ENCODE measurements around the gene CEPT1. TPM values are rescaled to one million over a fixed set of nuclear protein-coding genes. Genes with fewer than 3 reads are reported as not detected.

Gene CEPT1
- polyA plus RNA-seq, 1 of the 3 experiments (the other 2 are of a cell fraction), result 11.6 TPM

GRCh38 chr1:111145542-111145941, 5.5 kb downstream of the CEPT1 start:
- TF ChIP-seq SMC3 (IDR thresholded peaks at IDR 0.05; ENCODE audit: low read depth, low read length), result no peak
- no peak for TF ChIP-seq FOSL2 (IDR thresholded peaks at IDR 0.05; ENCODE audit: borderline replicate concordance, low read depth)
- no peak for TF ChIP-seq TCF12 (IDR thresholded peaks at IDR 0.05)
- TF ChIP-seq POLR2AphosphoS5 (IDR thresholded peaks at IDR 0.05; ENCODE audit: low read depth, low read length), result no peak
- TF ChIP-seq MXI1 (IDR thresholded peaks at IDR 0.05; ENCODE audit: low read depth, low read length), result no peak
- no peak for TF ChIP-seq TAF1 (IDR thresholded peaks at IDR 0.05; ENCODE audit: borderline replicate concordance, low read depth, low read length)
- TF ChIP-seq CHD2 (IDR thresholded peaks at IDR 0.05; ENCODE audit: low read length, partially characterized antibody), result no peak
- TF ChIP-seq TEAD4 (IDR thresholded peaks at IDR 0.05; ENCODE audit: borderline replicate concordance, insufficient read depth), result no peak
- no peak for TF ChIP-seq GATA2 (CRISPR knock-in tag; IDR thresholded peaks at IDR 0.05)
- TF ChIP-seq IRF3 (IDR thresholded peaks at IDR 0.05; ENCODE audit: low read depth, low read length), result no peak
- TF ChIP-seq GABPA (IDR thresholded peaks at IDR 0.05; ENCODE audit: low read depth), result no peak
- no peak for TF ChIP-seq ZBTB33 (IDR thresholded peaks at IDR 0.05; ENCODE audit: borderline replicate concordance, low read depth)
- TF ChIP-seq MEF2A (IDR thresholded peaks at IDR 0.05; ENCODE audit: borderline replicate concordance, low read depth), result no peak
- TF ChIP-seq CTCF (IDR thresholded peaks at IDR 0.05), result no peak
- TF ChIP-seq PBX3 (IDR thresholded peaks at IDR 0.05), result no peak
- TF ChIP-seq ELF1 (IDR thresholded peaks at IDR 0.05), result no peak
- TF ChIP-seq MAX (IDR thresholded peaks at IDR 0.05; ENCODE audit: low read depth), result no peak
- TF ChIP-seq RAD21 (IDR thresholded peaks at IDR 0.05; ENCODE audit: low read length), result no peak
- TF ChIP-seq USF1 (IDR thresholded peaks at IDR 0.05; ENCODE audit: borderline replicate concordance, low read depth), result no peak

More at GRCh38 chr1:111145542-111145941, 5.5 kb downstream of the CEPT1 start:
- Histone ChIP-seq H3K36me3 (replicated peaks in 1 of 2; ENCODE audit: control insufficient read depth in 1 of 2, insufficient read depth in 2 of 2, low read length in 1 of 2) (peaks cover 31 to 34% of the 10 kb centered on the region in 2 experiments), H3F3A (replicated peaks; ENCODE audit: insufficient read depth) (no peaks in the 10 kb centered on the region), H3K9me3 (no peaks in the 10 kb centered on the region), H3K9ac (no peak overlapping the region), H3K79me2 (ENCODE audit: insufficient read depth) (peaks cover 93% of the 10 kb centered on the region), H3K9me2 (no peaks in the 10 kb centered on the region), H3K27me3 (ENCODE audit: insufficient read depth) (no peaks in the 10 kb centered on the region), H3K4me2 (no peak overlapping the region), H4K20me1 (ENCODE audit: insufficient read depth) (peaks cover 5% of the 10 kb centered on the region; the same call in 1 of the 2 replicates), H3K27ac (ENCODE audit: low read depth in 2 of 2, low read length in 1 of 2) (no peak overlapping the region), H3K4me1 (ENCODE audit: control insufficient read depth in 1 of 2, insufficient read depth in 2 of 2, low read depth in 1 of 2, low read length in 1 of 2) (peaks cover 5 to 25% of the 10 kb centered on the region in 2 experiments; a peak in 3 of 4 replicates), H3K4me3 (ENCODE audit: low read depth in 2 of 2, low read length in 1 of 2) (no peak overlapping the region), H2AFZ (ENCODE audit: low read depth) (no peak overlapping the region)
- DNase-seq, result no peak
- ChIA-PET POLR2A (no interaction called here), CTCF (interaction anchor here (0.6 kb wide), 1 partner anchor 42 kb away, joined by 4 read pairs; no protein-coding TSS in a partner anchor)
- 92% methylated on average over 2 of the region's 2 CpGs for WGBS (ENCODE audit: low lambda C conversion rate)
